ENCODE results near the gene HAGH.

The HAGH gene

GRCh38 chr16:1766701-1767100 is 59.9 kb downstream of the HAGH start:
- H3K4me2 ChIP-seq (ENCODE audit: low read length), result no peak overlapping the region
- H3K9me3 ChIP-seq (ENCODE audit: control insufficient read depth, low read length), result no peaks in the 10 kb centered on the region
- no peaks in the 10 kb centered on the region for H3K36me3 ChIP-seq (ENCODE audit: control insufficient read depth, insufficient read depth, low read length)
- no peak overlapping the region for H3K9ac ChIP-seq
- H3K27ac ChIP-seq, result no peak overlapping the region
- H3K4me3 ChIP-seq (ENCODE audit: low read depth, low read length), result no peak overlapping the region
- H3K79me2 ChIP-seq, result no peaks in the 10 kb centered on the region
- peaks cover 2% of the 10 kb centered on the region for H3K4me1 ChIP-seq
- H3K27me3 ChIP-seq (ENCODE audit: control insufficient read depth, insufficient read depth, low read length), result no peaks in the 10 kb centered on the region
- no peak for TF ChIP-seq CTCF (IDR thresholded peaks at IDR 0.05)
- no peak overlapping the region for H2AFZ ChIP-seq

GRCh38 chr16:1766231-1766630 is 60.4 kb downstream of the HAGH start:
- Histone ChIP-seq H3K79me2 (no peaks in the 10 kb centered on the region), H3K9me3 (ENCODE audit: control insufficient read depth, low read length) (no peaks in the 10 kb centered on the region), H3K27ac (no peak overlapping the region), H3K36me3 (ENCODE audit: control insufficient read depth, insufficient read depth, low read length) (no peaks in the 10 kb centered on the region), H3K9ac (no peak overlapping the region), H3K4me3 (ENCODE audit: low read depth, low read length) (no peak overlapping the region), H3K4me2 (ENCODE audit: low read length) (no peak overlapping the region), H2AFZ (no peak overlapping the region), H3K27me3 (ENCODE audit: control insufficient read depth, insufficient read depth, low read length) (no peaks in the 10 kb centered on the region), H3K4me1 (peaks cover 2% of the 10 kb centered on the region)
- no peak for TF ChIP-seq CTCF (IDR thresholded peaks at IDR 0.05)

- no peaks in the 10 kb centered on the region for H3K36me3 ChIP-seq (ENCODE audit: control insufficient read depth, insufficient read depth, low read length)
- H3K27me3 ChIP-seq (ENCODE audit: control insufficient read depth, insufficient read depth, low read length), result no peaks in the 10 kb centered on the region
- H3K79me2 ChIP-seq, result no peaks in the 10 kb centered on the region
- H3K4me2 ChIP-seq (ENCODE audit: low read length), result no peak overlapping the region
- TF ChIP-seq CTCF (IDR thresholded peaks at IDR 0.05), result no peak
- no peak overlapping the region for H3K27ac ChIP-seq
- H3K4me1 ChIP-seq, result peaks cover 2% of the 10 kb centered on the region
- no peaks in the 10 kb centered on the region for H3K9me3 ChIP-seq (ENCODE audit: control insufficient read depth, low read length)
- no peak overlapping the region for H2AFZ ChIP-seq
- H3K9ac ChIP-seq, result no peak overlapping the region
- H3K4me3 ChIP-seq (ENCODE audit: low read depth, low read length), result no peak overlapping the region
Measured at GRCh38 chr16:1765826-1766225, 60.8 kb downstream of the HAGH start.

- Histone ChIP-seq H3K9ac (no peak overlapping the region), H3K79me2 (no peaks in the 10 kb centered on the region), H3K36me3 (ENCODE audit: control insufficient read depth, insufficient read depth, low read length) (no peaks in the 10 kb centered on the region), H3K4me3 (ENCODE audit: low read depth, low read length) (no peak overlapping the region), H2AFZ (no peak overlapping the region), H3K9me3 (ENCODE audit: control insufficient read depth, low read length) (no peaks in the 10 kb centered on the region), H3K4me1 (no peaks in the 10 kb centered on the region), H3K27ac (no peak overlapping the region), H3K27me3 (ENCODE audit: control insufficient read depth, insufficient read depth, low read length) (no peaks in the 10 kb centered on the region), H3K4me2 (ENCODE audit: low read length) (no peak overlapping the region)
- no peak for TF ChIP-seq CTCF (IDR thresholded peaks at IDR 0.05)
Measured at GRCh38 chr16:1764971-1765370, 61.7 kb downstream of the HAGH start.
